Prostate gland (tissue), 2 donors: ENCODE results near the gene ARRB1.

Experiments used
- POLR2AphosphoS5 ChIP-seq: sonication (generic); formaldehyde crosslinking; IDR thresholded peaks from one replicate; pipeline ENCODE4 v1.6.1; 2017; ENCODE audit warnings: antibody characterized with exemption
- TF ChIP-seq, protein P1 (sequence below), 4 experiments: fragments of 200-600 bp in 2 of 4; fragments of 450-650 bp in 2 of 4; sonication (generic) in 2 of 4; IDR thresholded peaks; 1 replicate in 3 of 4; 2 replicates in 1 of 4; pipeline ENCODE4 v1.5.1; 2016 to 2019; ENCODE audit warnings: antibody characterized with exemption in 4 of 4, mild to moderate bottlenecking in 2 of 4, moderate library complexity in 2 of 4

- TF ChIP-seq POLR2AphosphoS5: no peak
- TF ChIP-seq, protein P1, sequence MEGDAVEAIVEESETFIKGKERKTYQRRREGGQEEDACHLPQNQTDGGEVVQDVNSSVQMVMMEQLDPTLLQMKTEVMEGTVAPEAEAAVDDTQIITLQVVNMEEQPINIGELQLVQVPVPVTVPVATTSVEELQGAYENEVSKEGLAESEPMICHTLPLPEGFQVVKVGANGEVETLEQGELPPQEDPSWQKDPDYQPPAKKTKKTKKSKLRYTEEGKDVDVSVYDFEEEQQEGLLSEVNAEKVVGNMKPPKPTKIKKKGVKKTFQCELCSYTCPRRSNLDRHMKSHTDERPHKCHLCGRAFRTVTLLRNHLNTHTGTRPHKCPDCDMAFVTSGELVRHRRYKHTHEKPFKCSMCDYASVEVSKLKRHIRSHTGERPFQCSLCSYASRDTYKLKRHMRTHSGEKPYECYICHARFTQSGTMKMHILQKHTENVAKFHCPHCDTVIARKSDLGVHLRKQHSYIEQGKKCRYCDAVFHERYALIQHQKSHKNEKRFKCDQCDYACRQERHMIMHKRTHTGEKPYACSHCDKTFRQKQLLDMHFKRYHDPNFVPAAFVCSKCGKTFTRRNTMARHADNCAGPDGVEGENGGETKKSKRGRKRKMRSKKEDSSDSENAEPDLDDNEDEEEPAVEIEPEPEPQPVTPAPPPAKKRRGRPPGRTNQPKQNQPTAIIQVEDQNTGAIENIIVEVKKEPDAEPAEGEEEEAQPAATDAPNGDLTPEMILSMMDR (IDR thresholded peaks at IDR 0.05): no peak
Observed at GRCh38 chr11:75281469-75282095, 69.9 kb downstream of the ARRB1 start.
